NCI-H524 treated with DMSO at 0.1 percent for 48 hours (cell line): ENCODE measurements around the gene ZNF853.
"Not testable (repeated sequence)": the region's sequence is repeated elsewhere in the genome, so short reads cannot be mapped to it uniquely, and the experiment has no call there.

ENCODE experiments used
- DNase-seq: peaks from one replicate; lab custom pipeline; 2025; lab: John Stamatoyannopoulos, UW

ZNF853 gene

DNA sequence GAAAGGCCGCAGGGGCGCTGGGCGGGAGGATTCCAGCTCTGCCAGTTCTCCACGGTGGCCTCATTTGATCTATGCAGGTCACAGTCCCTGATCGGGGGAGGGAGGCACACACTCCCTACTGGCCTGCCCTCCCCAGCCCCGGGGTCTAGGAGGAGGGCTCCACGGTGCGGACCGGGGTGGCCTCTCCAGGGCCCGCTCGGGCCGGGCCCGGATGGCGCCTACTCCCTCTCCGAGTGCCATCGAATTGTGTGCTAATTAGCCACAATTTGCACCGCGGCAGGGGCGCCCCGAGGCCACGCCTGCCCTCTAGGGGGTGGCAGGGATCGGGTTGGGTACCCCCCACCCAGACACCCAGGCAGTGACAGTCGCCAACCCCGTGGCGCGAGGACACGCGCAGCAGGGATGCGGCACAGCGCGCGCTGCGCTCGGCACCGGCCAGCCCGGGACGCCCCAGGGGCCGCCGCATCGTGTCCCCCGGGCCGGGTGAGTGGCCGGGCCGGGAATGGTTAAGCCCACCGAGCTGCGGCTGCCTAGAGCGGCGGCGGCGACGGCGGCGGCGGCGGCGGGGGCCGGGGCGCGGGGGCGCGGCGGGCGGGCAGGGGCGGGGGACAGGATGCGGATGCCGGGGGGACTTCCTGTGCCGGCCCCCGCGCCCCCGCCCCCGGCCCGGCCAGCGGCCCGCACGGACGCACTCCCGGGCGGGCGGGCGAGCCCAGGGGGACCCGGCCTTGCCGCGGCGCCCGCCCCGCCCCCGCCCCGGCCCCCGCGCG, at the start of gene ZNF853:
TSS of gene ZNF853 (plus strand) at position 658 of the 770 bp plus-strand sequence. CDS start 565 bp downstream, outside the sequence.
- no peak for DNase-seq

DNA sequence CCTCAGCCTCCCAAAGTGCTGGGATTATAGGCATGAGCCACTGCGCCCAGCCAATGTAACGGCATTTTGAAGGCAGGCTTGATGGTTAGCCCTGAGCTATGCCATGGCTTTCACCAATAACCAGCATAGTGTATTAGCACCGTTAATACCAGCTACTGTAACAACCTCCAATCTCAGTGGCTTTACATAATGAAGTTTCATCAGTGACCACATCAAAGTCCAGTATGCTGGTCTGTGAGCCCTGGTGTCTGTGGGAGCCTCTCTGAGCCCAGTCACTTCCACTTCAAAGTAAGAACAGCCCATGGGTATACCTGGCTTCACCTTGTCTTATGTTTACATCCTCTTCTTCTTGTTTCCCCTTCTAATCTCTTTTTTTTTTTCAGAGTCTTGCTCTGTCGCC, 49.8 kb upstream of the ZNF853 start:
- no peak for DNase-seq

- no peak for DNase-seq
Measured at GRCh38 chr7:6567886-6568285, 47.5 kb upstream of the ZNF853 start.

- DNase-seq: no peak
Measured at GRCh38 chr7:6571160-6571779, 44.1 kb upstream of the ZNF853 start.

- no peak for DNase-seq
Measured at GRCh38 chr7:6575281-6576023, 40.0 kb upstream of the ZNF853 start.

GRCh38 chr7:6576024-6576866, 39.2 kb upstream of the ZNF853 start:
- no peak for DNase-seq

GRCh38 chr7:6576867-6577368, 38.5 kb upstream of the ZNF853 start:
- DNase-seq: not testable (repeated sequence)

DNA sequence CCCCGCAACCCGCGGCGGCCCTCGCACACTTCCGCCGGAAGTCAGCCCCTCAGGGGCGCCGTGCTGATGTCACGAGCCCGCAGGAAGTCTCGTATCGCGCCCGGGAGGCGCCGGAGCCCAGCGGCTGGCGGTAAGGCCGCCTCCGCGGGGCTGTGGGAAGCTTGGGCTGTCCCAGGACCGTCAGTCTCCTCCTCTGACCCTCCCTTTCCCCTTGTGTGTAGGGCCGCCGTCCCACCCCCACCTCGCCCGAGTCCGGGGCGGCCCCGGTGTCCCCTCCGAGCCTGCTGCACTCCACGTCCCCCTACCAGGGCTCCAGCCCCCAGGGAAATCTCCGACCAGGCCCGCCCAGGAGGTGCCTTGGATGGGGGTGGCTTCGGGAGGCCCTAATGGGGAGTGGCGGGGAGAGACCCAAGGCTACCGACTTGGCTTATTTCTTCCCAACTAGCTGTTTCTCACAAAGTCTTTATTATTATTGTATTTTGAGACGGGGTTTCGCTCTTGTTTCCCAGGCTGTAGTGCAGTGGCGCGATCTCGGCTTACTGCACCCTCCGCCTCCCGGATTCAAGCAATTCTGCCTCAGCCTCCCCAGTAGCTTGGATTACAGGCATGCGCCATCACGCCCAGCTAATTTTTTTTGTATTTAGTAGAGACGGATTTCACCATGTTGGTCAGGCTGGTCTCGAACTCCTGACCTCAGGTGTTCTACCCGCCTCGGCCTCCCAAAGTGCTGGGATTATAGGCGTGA, 37.9 kb upstream of the ZNF853 start, which contains the start of gene ZDHHC4:
TSS of gene ZDHHC4 (plus strand) at position 86 of the 745 bp plus-strand sequence. CDS start 3,108 bp downstream, outside the sequence.
- peak; percentile 19 for DNase-seq

DNA sequence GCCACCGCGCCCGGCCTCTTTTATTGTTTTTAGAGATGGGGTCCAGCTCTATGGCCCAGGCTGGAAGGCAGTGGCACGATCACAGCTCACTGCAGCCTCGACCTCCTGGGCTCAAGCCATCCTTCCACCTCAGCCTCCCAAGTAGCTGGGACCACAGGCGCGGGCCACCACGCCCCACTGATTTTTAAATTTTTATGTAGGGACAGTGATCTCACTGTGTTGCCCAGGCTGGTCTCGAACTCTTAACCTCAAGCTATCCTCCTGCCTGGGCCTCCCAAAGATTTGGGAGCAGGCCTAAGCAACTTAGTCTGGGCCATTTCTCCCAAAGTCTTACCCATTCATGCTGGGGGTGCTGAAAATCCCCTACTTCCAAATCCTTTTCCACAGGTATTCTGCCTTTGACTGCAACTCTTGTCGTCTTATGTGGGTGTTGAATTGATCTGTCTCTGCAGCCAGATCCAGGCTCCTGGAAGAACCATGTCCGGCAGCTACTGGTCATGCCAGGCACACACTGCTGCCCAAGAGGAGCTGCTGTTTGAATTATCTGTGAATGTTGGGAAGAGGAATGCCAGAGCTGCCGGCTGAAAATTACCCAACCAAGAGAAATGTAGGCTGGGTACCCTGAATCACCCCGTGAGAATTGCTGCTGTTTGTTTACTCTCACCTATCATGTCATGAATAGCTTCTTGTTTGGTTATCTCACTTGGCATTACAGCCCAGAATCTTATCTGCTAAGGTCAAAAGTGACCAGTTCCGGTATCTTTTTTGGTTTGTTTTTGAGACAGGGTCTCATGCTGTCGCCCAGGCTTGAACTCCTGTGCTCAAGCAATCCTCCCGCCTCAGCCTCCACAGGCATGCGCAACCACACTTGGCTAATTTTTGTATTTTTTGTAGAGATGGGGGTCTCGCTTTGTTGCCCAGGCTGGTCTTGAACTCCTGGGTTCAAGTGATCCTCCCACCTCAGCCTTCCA, 37.0 kb upstream of the ZNF853 start:
- no peak for DNase-seq

GRCh38 chr7:6579446-6579845, 36.0 kb upstream of the ZNF853 start:
- no peak for DNase-seq

DNA sequence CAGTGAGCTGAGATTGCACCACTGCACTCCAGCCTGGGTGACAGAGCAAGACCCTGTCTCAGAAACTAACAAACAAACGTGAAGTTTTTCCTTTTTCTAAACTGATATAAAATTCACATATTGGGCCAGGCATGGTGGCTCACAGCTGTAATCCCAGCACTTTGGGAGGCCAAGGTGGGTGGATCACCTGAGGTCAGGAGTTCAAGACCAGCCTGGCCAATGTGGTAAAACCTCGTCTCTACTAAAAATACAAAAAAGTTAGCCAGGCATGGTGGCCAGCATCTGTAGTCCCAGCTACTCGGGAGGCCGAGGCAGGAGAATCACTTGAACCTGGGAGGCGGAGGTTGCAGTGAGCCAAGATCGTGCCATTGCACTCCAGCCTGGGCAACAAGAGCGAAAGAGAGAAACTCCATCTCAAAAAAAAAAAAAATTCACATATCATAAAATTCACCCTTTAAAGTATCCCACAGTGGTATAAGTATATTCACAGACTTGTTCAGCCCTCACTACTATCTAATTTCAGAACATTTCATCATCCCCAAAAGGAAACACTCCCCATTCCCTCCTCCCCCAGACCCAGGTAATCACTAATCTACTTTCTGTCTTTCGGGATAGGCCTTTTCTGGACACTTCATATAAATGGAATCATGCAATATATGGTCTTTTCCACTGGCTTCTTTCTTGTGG, 29.5 kb upstream of the ZNF853 start:
- DNase-seq: not testable (repeated sequence)

DNA sequence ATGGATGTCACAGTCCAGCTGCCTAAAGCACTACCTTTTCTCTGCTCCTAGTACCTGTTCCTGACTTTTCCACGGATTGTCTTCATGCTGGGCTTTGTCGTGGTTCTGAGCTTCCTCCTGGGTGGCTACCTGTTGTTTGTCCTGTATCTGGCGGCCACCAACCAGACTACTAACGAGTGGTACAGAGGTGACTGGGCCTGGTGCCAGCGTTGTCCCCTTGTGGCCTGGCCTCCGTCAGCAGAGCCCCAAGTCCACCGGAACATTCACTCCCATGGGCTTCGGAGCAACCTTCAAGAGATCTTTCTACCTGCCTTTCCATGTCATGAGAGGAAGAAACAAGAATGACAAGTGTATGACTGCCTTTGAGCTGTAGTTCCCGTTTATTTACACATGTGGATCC, 26.8 kb upstream of the ZNF853 start:
- DNase-seq: no peak

GRCh38 chr7:6589151-6589828, 26.1 kb upstream of the ZNF853 start:
- no peak for DNase-seq

DNA sequence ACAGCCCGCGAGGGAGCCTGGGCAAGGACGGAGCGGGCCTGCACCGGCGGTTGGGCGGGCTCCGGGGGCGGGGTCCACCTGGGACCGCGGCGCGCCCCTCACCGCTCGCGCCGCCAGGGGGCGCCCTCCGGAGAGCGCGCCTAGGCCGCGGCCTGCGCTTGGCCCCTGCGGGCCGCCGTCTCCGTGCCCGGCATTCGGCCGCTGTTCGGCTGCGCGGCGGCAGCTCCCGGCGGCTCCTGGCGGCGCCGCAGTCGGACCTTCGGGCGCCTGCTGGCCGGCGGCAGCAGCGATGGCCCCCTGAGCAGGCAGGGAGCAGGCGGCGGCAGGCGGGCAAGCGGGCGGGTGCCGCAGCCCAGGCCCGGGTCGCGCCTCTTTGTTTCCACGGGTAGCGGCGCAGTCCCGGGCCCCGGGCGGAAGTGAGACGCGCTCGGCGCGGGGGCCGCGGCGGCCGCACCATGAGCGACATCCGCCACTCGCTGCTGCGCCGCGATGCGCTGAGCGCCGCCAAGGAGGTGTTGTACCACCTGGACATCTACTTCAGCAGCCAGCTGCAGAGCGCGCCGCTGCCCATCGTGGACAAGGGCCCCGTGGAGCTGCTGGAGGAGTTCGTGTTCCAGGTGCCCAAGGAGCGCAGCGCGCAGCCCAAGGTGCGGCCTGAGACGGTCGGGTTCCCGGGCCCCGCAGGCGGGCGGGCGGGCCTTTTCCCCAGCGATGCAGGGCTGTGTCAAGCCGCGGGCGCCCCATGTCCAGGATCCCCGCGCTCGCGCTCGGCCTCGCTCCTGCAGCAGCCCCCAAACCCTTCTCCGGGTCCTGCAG, 25.4 kb upstream of the ZNF853 start, which contains the start of gene INTS15:
TSS of gene INTS15 (plus strand) at position 193 of the 816 bp plus-strand sequence. CDS start at position 456, 263 bp downstream.
- DNase-seq: no peak

- no peak for DNase-seq
Measured at GRCh38 chr7:6590645-6591110, 24.7 kb upstream of the ZNF853 start.

DNA sequence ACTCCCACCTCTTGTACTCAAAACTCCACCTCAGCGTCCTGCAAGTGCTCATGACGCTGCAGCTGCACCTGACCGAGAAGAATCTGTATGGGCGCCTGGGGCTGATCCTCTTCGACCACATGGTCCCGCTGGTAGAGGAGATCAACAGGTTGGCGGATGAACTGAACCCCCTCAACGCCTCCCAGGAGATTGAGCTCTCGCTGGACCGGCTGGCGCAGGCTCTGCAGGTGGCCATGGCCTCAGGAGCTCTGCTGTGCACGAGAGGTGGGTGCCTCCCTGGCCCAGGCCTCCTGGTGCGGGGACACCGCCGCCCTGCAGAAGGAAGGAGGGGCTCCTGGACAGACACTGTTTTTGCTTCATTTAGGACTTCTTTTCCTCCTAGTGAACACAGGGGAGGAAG, 15.3 kb upstream of the ZNF853 start:
- no peak for DNase-seq

DNA sequence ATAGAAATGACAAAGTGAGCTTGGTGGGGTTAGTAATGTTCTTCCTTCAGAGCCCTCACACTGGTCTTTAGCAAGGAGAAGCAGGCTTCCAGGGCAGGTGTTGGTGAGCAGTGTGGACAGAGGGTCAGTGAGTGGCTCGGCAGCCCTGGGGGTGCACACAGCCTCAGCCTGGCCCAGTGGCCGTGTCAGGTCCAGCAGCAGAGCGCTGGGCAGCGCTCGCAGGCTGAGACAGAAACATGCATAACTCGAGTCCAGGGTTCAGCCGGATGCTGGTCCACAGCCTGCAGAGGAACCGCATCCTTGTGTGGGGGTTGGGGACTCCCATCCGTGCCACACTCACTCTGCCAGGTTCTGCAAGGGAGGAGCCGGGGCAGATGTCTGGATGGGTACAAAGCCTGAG, 11.0 kb upstream of the ZNF853 start:
- DNase-seq: no peak
